AG08395 (cell line): Measurements from ENCODE around the gene DNM3.
"Not testable (repeated sequence)": the region's sequence is repeated elsewhere in the genome, so short reads cannot be mapped to it uniquely, and the experiment has no call there.

Experiments
- DNase-seq: peaks from one replicate; pipeline ENCODE4 v3.0.0; 2012; ENCODE audit warnings: mixed read lengths, low spot score

The DNM3 gene

GRCh38 chr1:172363852-172364251, 522.6 kb downstream of the DNM3 start:
- DNase-seq = no peak

- DNase-seq = not testable (repeated sequence)
Observed at GRCh38 chr1:172371646-172372045, 530.3 kb downstream of the DNM3 start.

GRCh38 chr1:172373864-172374263, 532.6 kb downstream of the DNM3 start:
- DNase-seq = peak; percentile 7

- DNase-seq = no peak
Observed at GRCh38 chr1:172375211-172375631, 533.9 kb downstream of the DNM3 start.

- no peak for DNase-seq
Observed at GRCh38 chr1:172376431-172376830, 535.1 kb downstream of the DNM3 start.

GRCh38 chr1:172377565-172377964, 536.3 kb downstream of the DNM3 start:
- no peak for DNase-seq

GRCh38 chr1:172378109-172378760, 536.9 kb downstream of the DNM3 start:
- DNase-seq = no peak

DNA sequence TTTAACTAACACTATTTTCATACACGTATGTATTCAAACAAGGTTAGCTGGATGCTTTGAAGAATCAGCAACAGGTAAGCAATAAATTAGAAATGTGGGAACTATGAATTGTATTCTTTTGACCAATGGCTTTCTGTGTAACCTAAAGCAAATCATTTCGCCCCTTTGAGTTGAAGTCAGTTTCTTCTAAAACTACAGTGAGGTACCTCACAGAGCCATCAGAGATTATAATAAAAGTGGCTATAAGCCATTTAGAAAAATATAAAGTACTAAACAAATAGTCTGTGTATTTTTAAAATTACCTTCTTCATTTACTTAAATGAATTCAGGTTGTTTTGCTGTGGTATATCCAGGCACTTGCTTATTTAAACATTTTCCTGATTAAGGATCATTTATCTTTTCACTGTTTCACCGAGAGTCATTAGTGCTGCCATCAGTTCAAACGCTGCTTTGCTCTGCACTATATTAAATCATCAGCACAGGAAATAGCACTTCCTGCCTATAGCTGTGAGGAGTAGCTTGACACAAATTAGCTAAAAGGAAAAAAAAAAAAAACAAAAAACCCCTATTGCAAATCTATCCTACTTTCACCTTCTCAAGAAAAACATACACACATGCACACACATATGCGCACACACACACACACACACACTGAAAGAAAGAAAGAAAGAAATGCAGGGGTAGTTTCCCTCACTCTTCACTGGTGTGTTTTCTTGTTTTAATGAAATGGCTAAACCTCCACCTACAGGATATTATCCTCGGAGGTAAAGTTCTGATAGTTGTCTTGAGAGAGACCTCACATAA, 539.3 kb downstream of the DNM3 start:
- DNase-seq = no peak

DNA sequence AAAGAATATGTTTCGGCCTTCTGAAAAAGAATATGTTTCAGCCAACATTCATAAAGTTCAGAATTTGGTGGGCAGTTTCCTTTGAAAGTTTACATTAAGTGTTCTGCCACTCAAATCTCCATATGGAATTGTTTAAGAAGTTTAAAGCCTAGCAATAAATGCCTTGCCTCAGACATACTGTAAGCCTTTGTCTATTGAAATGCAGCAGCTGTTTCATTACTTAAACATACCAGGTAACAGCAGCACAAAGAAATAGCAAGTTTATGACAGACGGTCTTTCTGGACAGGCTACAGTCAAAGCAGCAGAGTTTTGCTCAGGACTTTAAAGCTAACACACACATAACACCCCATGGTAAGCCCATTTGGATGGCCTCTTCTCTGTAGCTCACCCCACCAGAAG, 540.6 kb downstream of the DNM3 start:
- no peak for DNase-seq

DNA sequence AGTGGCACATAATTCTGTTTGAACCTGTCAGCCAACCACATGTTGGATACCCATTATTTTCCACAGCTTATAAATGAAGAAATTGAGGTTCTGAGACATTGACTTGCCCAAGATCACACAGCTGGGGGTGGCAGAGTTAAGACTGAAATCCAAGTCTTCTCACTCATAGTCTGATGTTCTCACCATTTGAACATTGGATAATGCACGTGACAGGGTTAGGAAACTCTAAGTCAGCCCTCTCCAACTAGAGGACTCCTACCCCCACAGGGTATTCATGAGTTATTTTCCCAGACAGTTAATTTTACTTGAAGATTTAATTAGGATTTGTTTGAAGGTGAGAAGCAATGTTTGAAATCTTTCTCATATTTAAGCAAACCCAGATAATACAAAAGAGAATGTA, 541.1 kb downstream of the DNM3 start:
- DNase-seq = no peak

- DNase-seq = no peak
Observed at GRCh38 chr1:172382990-172383389, 541.7 kb downstream of the DNM3 start.

- DNase-seq = peak; percentile 74
Observed at GRCh38 chr1:172383536-172383935, 542.2 kb downstream of the DNM3 start.

DNA sequence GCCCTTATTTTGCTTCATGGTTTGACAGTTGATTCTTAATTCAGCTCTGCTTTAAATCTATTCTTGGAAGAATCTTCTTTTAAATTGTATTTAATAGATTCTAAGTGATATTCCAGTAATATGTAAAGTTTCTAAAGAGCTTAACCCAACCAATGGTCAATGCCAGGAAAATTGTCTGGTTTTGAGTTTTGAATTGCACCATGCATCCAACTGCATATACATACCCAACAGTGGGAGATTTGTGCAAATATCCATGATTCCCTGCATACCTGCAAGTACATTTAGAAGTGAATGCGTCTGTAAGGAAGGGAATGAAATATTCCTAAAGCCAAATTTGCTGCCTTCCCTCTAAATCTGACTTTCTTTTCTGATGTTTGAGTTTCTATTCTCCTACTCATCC, 543.4 kb downstream of the DNM3 start:
- no peak for DNase-seq

GRCh38 chr1:172386046-172386445, 544.7 kb downstream of the DNM3 start:
- no peak for DNase-seq

- DNase-seq = no peak
Observed at GRCh38 chr1:172388490-172388889, 547.2 kb downstream of the DNM3 start.

- DNase-seq = no peak
Observed at GRCh38 chr1:172390301-172390682, 549.0 kb downstream of the DNM3 start.

DNA sequence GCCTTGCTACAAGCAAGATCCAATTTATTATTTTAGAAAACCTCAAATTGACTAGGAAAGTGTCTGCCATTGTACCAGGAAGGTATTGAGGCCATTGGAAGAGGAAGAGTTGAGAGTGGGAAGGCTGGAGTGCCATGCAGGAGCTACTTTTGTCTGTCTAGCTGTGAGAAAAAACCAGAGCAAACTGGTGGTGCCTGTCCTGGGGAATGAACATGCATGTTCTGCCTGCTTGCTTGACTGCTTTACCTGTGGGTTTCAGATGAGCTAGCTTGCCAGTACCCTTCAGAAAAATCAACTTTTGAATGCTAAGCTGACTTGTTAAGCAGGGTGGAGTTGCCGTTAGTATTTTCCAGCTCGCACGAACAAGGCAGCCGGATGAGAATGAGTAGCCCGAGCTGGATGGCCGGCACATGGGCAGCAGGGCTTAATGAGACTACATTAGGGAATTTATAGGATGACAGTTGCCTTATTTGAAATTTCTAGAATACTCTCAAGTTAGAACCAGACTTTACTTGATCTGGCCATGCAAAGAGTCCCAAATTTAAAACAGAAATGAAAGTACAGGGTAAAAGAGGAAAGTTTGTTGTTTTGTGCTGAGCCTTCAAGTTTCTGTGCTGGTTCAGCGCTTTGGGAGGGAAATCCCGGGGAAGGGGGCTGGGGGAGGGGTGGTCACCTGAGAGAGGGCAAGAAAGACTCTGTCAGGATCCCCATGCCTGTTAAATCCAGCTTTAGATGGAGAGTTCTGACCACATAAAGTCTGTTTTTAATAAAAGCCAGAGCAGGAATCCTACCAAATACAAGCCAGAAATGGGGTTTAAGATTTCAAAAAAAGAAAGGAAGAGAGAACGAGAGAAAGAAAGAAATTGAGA, 549.6 kb downstream of the DNM3 start:
- DNase-seq = peak; percentile 68

DNA sequence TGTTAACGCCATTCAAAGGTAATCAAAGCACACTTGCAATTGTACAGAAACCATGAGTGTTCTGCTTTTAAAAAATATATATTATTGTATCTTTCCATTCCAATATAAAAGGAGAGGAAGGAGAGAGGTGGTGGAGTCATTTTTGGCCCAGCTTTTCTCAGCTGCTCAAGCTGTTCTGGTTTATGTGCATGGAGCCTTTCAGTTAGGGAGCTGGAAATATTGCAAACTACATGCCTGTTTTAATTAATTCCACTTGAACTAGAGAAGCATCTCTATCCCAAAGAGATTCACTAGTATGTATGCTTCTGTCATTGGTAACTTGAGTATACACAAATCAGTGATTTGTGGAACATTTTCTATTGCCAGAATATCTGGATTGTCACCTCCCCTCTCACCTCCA, 550.7 kb downstream of the DNM3 start:
- no peak for DNase-seq

DNA sequence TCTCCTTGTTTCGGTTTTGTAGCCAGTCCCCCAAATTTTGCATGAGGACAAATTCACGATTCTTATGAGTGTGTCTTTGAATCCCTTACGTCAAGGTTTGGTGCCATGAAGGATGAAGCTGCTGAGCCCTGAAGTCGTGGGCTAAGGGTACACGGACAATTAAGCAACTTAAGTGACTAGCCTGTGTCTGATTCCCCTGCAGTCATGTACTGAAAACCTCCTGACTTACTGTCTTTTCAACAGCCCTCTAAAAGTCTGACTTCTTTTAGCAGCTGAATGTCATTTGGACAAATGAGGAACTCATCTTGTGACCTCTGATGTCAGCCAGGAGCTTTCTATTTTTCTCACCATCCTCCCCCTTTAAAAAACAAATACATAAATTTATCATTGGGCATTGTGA, 552.1 kb downstream of the DNM3 start:
- no peak for DNase-seq

DNA sequence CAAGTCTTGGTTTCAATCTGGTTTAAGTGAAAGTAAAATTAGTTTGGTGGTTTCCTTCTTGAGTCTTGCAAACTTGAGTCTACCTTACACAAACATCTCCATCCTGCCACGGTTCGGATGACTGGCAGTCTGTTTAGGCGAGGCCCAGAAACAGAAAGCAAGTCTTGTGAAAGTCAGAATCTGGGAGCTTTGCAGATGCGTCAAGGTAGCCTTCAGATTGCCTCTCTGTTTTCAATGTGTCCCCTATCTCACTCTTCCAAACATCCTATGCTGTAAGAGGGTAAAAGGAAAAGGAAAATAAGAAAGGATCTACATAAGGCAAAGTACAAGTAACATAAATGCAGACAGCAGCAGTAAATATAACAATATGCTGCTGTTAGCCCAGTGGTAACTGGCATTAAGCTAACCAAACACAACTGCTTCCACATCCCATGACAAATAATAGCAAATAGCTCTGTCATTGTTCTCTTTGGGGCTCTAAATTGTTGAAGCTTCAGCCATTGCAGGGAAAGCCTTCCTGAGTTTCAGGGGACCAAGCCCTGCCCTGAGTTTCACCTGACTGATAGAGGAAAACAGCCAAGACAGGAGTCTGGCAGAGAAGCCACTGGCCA, 552.9 kb downstream of the DNM3 start:
- DNase-seq = no peak

- no peak for DNase-seq
Observed at GRCh38 chr1:172394811-172395210, 553.5 kb downstream of the DNM3 start.

GRCh38 chr1:172395576-172395975, 554.3 kb downstream of the DNM3 start:
- DNase-seq = no peak
